OCI-LY1 (cell line): ENCODE results near the gene KRT12.

Source experiments
- EZH2 ChIP-seq: fragments of 200-600 bp; sonication (generic), shearing (Covaris generic); IDR thresholded peaks from 2 replicates; pipeline ENCODE4 v1.8.0; 2017; ENCODE audit warnings: borderline replicate concordance, mixed run types, mild to moderate bottlenecking, antibody characterized with exemption, low read length, moderate library complexity, mixed read lengths
- TF ChIP-seq, protein P1 (sequence below): fragments of 200-600 bp; sonication (generic), shearing (Covaris generic); IDR thresholded peaks from 2 replicates; pipeline ENCODE4 v1.5.1; 2017; ENCODE audit warnings: mild to moderate bottlenecking, antibody characterized with exemption, low read length, moderate library complexity, mixed read lengths

DNA sequence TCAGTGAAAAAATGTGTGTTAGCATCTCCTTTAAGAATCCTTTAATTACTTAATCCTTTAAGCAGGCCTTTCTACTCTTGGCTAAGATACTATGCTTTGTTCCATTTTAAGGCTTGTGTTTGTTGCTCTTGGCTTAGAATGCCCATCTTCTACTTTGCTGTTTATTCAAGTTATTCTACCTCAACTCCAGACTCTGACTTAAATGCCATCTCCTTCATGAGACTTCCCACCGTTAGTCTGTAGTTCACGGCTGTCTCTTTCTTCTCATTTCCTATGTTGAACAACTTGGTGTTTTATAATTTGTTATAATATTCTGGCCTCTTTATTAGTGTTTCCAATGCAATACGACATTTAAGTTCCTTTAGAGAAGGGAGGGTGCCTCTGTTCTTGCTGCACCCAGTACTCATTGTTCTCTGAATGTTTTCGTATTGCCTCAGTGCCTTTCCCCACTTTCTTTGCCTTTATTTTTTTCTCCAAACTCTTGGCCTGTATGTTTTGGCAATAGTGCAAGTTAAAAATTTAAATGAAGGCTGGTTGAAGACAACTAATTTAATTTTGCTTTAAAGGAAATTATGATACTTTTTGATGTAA lies 38.5 kb downstream of the KRT12 start:
- TF ChIP-seq, protein P1, sequence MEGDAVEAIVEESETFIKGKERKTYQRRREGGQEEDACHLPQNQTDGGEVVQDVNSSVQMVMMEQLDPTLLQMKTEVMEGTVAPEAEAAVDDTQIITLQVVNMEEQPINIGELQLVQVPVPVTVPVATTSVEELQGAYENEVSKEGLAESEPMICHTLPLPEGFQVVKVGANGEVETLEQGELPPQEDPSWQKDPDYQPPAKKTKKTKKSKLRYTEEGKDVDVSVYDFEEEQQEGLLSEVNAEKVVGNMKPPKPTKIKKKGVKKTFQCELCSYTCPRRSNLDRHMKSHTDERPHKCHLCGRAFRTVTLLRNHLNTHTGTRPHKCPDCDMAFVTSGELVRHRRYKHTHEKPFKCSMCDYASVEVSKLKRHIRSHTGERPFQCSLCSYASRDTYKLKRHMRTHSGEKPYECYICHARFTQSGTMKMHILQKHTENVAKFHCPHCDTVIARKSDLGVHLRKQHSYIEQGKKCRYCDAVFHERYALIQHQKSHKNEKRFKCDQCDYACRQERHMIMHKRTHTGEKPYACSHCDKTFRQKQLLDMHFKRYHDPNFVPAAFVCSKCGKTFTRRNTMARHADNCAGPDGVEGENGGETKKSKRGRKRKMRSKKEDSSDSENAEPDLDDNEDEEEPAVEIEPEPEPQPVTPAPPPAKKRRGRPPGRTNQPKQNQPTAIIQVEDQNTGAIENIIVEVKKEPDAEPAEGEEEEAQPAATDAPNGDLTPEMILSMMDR = no peak
- no peak for TF ChIP-seq EZH2
